Neural cell (in vitro differentiated cells): Measurements from ENCODE around the gene IDH1. TPM values are rescaled to one million over a fixed set of nuclear protein-coding genes. Genes with fewer than 3 reads are reported as not detected.

Experiments used
- H2AFZ ChIP-seq: fragments of 200-600, 300-800 bp; sonication (generic), shearing (Covaris generic); 2 replicates; pipeline ENCODE4 v1.6.0; 2014; ENCODE audit warnings: low read depth, mild to moderate bottlenecking, antibody characterized with exemption, low read length, moderate library complexity
- H3F3A ChIP-seq: fragments of 200-600 bp; shearing (Covaris generic); 2 replicates; pipeline ENCODE4 v1.6.1; 2016; ENCODE audit warnings: mild to moderate bottlenecking, moderate library complexity, mixed read lengths, antibody characterized with exemption, low read length; ENCODE audit not compliant: insufficient read depth, poor library complexity, severe bottlenecking
- H3K27ac ChIP-seq: fragments of 200-600, 300-800 bp; sonication (generic), shearing (Covaris generic); 2 replicates; pipeline ENCODE4 v1.5.1; 2014; ENCODE audit warnings: mild to moderate bottlenecking, low read length, moderate library complexity
- H3K27me3 ChIP-seq: fragments of 300-800, 200-600 bp; sonication (generic), shearing (Covaris generic); 2 replicates; pipeline ENCODE4 v1.6.0; 2014; ENCODE audit warnings: mild to moderate bottlenecking, low read depth, low read length, moderate library complexity; ENCODE audit not compliant: insufficient read depth
- H3K36me3 ChIP-seq: fragments of 300-800, 200-600 bp; sonication (generic), shearing (Covaris generic); 2 replicates; pipeline ENCODE4 v1.5.1; 2014; ENCODE audit warnings: mild to moderate bottlenecking, antibody characterized with exemption, low read length, moderate library complexity; ENCODE audit not compliant: insufficient read depth
- H3K4me2 ChIP-seq: fragments of 300-800, 200-600 bp; sonication (generic), shearing (Covaris generic); 2 replicates; pipeline ENCODE4 v1.6.0; 2014; ENCODE audit warnings: mild to moderate bottlenecking, low read length
- H3K4me3 ChIP-seq: fragments of 300-800, 200-600 bp; sonication (generic), shearing (Covaris generic); 2 replicates; pipeline ENCODE4 v1.5.1; 2014; ENCODE audit warnings: mild to moderate bottlenecking, low read length, moderate library complexity
- H3K79me2 ChIP-seq: fragments of 200-600 bp; shearing (Covaris generic); replicated peaks from 2 replicates; pipeline ENCODE4 v1.6.0; 2014; ENCODE audit warnings: mild to moderate bottlenecking, low read length, moderate library complexity; ENCODE audit not compliant: insufficient read depth
- H3K9ac ChIP-seq: fragments of 300-800, 200-600 bp; sonication (generic), shearing (Covaris generic); 2 replicates; pipeline ENCODE4 v1.6.1; 2016; ENCODE audit warnings: mild to moderate bottlenecking, low read length, mixed read lengths
- H3K9me2 ChIP-seq: fragments of 200-600 bp; shearing (Covaris generic); 2 replicates; pipeline ENCODE4 v1.6.1; 2016; ENCODE audit warnings: mild to moderate bottlenecking, low read length, mixed read lengths; ENCODE audit not compliant: insufficient read depth
- H3K9me3 ChIP-seq: fragments of 200-600, 300-800 bp; sonication (generic), shearing (Covaris generic); 2 replicates; pipeline ENCODE4 v1.6.1; 2016; ENCODE audit warnings: mild to moderate bottlenecking, mixed run types, low read length, moderate library complexity, mixed read lengths
- H4K20me1 ChIP-seq: fragments of 200-600 bp; shearing (Covaris generic); 2 replicates; pipeline ENCODE4 v1.6.1; 2016; ENCODE audit warnings: mild to moderate bottlenecking, mixed run types; ENCODE audit not compliant: insufficient read depth
- EP300 ChIP-seq: fragments of 450-650 bp; conservative IDR thresholded peaks from 2 replicates; pipeline ENCODE4 v1.6.1; 2014; ENCODE audit warnings: antibody characterized with exemption, mild to moderate bottlenecking, moderate library complexity; ENCODE audit not compliant: poor library complexity, severe bottlenecking
- EZH2 ChIP-seq: fragments of 200-600, 300-800 bp; shearing (Covaris generic), sonication (generic); IDR thresholded peaks from 2 replicates; pipeline ENCODE4 v1.6.1; 2014; ENCODE audit warnings: antibody characterized with exemption, low read length, borderline replicate concordance, mild to moderate bottlenecking; ENCODE audit not compliant: insufficient read depth, poor library complexity, severe bottlenecking
- MXI1 ChIP-seq: fragments of 450-650 bp; conservative IDR thresholded peaks from 2 replicates; pipeline ENCODE4 v1.6.1; 2014; ENCODE audit warnings: antibody characterized with exemption, mild to moderate bottlenecking; ENCODE audit not compliant: poor library complexity, severe bottlenecking
- POLR2AphosphoS5 ChIP-seq: IDR thresholded peaks from 2 replicates; pipeline ENCODE4 v1.6.1; 2012
- RAD21 ChIP-seq: fragments of 450-650 bp; conservative IDR thresholded peaks from 2 replicates; pipeline ENCODE4 v1.6.1; 2014; ENCODE audit warnings: antibody characterized with exemption, mild to moderate bottlenecking, moderate library complexity
- SMC3 ChIP-seq: fragments of 450-650 bp; conservative IDR thresholded peaks from 2 replicates; pipeline ENCODE4 v1.6.1; 2014; ENCODE audit warnings: antibody characterized with exemption, mild to moderate bottlenecking, moderate library complexity; ENCODE audit not compliant: poor library complexity
- TAF1 ChIP-seq: IDR thresholded peaks from 2 replicates; pipeline ENCODE4 v1.6.1; 2012; ENCODE audit warnings: low read depth
- polyA plus RNA-seq: library from polyadenylated mRNA; depleted of rRNA; stranded (reverse); fragments of >200 nt; gene quantifications from 2 replicates; pipeline ENCODE4 v1.2.3, GENCODE V29; 2014
- TF ChIP-seq, protein P1 (sequence below): fragments of 450-650 bp; IDR thresholded peaks from 2 replicates; pipeline ENCODE4 v1.5.1; 2014; ENCODE audit warnings: antibody characterized with exemption, mild to moderate bottlenecking, moderate library complexity; ENCODE audit not compliant: poor library complexity, severe bottlenecking
- TF ChIP-seq, protein P2 (sequence below): IDR thresholded peaks from 2 replicates; pipeline ENCODE4 v1.6.1; 2012; ENCODE audit warnings: borderline replicate concordance

Gene IDH1
- polyA plus RNA-seq, 1 donor from 2014 or later = 354 TPM

DNA sequence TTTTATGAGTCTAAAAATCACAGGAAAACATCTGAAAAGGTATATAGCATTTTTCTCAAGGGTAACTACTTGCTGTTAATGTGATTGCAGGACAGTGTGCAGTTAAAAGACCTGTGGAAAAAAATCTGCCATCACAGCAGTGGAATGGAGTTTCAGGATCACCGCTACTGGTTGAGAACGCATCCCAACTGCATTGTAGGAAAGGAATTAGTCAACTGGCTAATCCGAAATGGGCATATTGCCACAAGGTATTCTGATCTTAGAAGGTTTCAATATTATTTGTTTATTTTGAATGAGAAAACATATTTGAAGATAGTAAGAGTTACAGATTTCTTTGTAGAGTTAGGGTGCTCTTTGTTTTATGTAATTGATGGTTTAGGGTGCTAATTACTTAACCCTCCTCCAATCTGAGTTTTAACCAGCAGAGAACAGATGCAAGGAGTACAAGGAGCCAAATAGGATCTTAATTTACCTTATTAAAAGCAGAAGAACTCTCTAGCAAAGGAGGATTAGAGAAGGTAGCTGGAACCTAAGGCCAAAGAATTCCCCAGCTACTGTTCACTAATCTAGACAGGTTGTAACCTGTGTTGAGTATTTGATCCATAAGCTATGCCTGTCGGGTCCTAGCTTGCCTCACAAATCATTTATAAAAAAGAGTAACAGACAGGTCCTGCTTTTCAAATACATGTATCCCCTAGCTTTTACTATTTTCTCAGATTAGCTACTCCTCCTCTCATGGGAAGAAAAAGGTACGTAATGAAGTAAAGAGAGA lies 46.2 kb upstream of the IDH1 start:
- Histone ChIP-seq H3K79me2 (no peaks in the 10 kb centered on the region), H3K9ac (no peak overlapping the region), H3K4me3 (no peak overlapping the region), H3K36me3 (peaks cover 3% of the 10 kb centered on the region), H4K20me1 (no peaks in the 10 kb centered on the region), H3K27ac (no peak overlapping the region), H2AFZ (no peak overlapping the region), H3K9me2 (no peaks in the 10 kb centered on the region), H3K4me2 (no peak overlapping the region), H3F3A (no peaks in the 10 kb centered on the region), H3K9me3 (no peaks in the 10 kb centered on the region), H3K27me3 (no peaks in the 10 kb centered on the region)
- TF ChIP-seq MXI1 = no peak

- no peak overlapping the region for H3K27ac ChIP-seq
- H4K20me1 ChIP-seq = no peaks in the 10 kb centered on the region
- H3K9me3 ChIP-seq = no peaks in the 10 kb centered on the region
- H3F3A ChIP-seq = no peaks in the 10 kb centered on the region
- H3K4me2 ChIP-seq = no peak overlapping the region
- H3K36me3 ChIP-seq = no peaks in the 10 kb centered on the region
- H3K79me2 ChIP-seq = no peaks in the 10 kb centered on the region
- H3K9ac ChIP-seq = no peak overlapping the region
- H2AFZ ChIP-seq = no peak overlapping the region
- H3K9me2 ChIP-seq = no peaks in the 10 kb centered on the region
- no peak overlapping the region for H3K4me3 ChIP-seq
- no peaks in the 10 kb centered on the region for H3K27me3 ChIP-seq
- TF ChIP-seq, protein P1, sequence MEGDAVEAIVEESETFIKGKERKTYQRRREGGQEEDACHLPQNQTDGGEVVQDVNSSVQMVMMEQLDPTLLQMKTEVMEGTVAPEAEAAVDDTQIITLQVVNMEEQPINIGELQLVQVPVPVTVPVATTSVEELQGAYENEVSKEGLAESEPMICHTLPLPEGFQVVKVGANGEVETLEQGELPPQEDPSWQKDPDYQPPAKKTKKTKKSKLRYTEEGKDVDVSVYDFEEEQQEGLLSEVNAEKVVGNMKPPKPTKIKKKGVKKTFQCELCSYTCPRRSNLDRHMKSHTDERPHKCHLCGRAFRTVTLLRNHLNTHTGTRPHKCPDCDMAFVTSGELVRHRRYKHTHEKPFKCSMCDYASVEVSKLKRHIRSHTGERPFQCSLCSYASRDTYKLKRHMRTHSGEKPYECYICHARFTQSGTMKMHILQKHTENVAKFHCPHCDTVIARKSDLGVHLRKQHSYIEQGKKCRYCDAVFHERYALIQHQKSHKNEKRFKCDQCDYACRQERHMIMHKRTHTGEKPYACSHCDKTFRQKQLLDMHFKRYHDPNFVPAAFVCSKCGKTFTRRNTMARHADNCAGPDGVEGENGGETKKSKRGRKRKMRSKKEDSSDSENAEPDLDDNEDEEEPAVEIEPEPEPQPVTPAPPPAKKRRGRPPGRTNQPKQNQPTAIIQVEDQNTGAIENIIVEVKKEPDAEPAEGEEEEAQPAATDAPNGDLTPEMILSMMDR = no peak
- TF ChIP-seq SMC3 (no peak), POLR2AphosphoS5 (no peak), EZH2 (no peak), EP300 (no peak), MXI1 (no peak)
- TF ChIP-seq, protein P2, sequence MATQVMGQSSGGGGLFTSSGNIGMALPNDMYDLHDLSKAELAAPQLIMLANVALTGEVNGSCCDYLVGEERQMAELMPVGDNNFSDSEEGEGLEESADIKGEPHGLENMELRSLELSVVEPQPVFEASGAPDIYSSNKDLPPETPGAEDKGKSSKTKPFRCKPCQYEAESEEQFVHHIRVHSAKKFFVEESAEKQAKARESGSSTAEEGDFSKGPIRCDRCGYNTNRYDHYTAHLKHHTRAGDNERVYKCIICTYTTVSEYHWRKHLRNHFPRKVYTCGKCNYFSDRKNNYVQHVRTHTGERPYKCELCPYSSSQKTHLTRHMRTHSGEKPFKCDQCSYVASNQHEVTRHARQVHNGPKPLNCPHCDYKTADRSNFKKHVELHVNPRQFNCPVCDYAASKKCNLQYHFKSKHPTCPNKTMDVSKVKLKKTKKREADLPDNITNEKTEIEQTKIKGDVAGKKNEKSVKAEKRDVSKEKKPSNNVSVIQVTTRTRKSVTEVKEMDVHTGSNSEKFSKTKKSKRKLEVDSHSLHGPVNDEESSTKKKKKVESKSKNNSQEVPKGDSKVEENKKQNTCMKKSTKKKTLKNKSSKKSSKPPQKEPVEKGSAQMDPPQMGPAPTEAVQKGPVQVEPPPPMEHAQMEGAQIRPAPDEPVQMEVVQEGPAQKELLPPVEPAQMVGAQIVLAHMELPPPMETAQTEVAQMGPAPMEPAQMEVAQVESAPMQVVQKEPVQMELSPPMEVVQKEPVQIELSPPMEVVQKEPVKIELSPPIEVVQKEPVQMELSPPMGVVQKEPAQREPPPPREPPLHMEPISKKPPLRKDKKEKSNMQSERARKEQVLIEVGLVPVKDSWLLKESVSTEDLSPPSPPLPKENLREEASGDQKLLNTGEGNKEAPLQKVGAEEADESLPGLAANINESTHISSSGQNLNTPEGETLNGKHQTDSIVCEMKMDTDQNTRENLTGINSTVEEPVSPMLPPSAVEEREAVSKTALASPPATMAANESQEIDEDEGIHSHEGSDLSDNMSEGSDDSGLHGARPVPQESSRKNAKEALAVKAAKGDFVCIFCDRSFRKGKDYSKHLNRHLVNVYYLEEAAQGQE = no peak
Measured at GRCh38 chr2:208297961-208298360, 43.1 kb upstream of the IDH1 start.

DNA sequence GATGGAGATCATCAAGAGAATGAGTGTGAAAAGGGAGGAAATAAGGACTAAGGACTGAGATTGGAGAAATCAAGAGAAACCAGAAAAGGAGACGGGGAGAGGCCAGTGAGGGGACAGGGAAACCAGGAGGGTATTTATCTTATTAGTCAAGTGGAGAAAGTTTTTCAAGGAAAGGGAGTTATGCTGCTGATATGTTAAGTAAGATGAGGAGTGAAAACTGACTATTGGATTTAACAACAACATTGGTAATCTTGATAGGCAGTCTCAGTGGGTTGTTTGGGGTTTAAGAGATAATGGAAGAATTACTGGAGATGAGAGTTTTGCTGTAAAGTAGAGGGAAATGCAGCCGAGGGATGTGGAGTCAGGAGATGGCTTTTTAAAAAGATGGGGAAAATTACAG lies 41.7 kb upstream of the IDH1 start:
- Histone ChIP-seq H3K9me2 (no peaks in the 10 kb centered on the region), H3K27me3 (no peaks in the 10 kb centered on the region), H3K9me3 (no peaks in the 10 kb centered on the region), H3K4me2 (no peak overlapping the region), H3F3A (no peaks in the 10 kb centered on the region), H3K9ac (no peak overlapping the region), H3K36me3 (no peaks in the 10 kb centered on the region), H3K4me3 (no peak overlapping the region), H3K27ac (no peak overlapping the region), H2AFZ (no peak overlapping the region), H3K79me2 (no peaks in the 10 kb centered on the region), H4K20me1 (no peaks in the 10 kb centered on the region)
- TF ChIP-seq POLR2AphosphoS5 = no peak
- TF ChIP-seq, protein P1 = no peak
- TF ChIP-seq, protein P2 = no peak
- no peak for TF ChIP-seq EZH2
- no peak for TF ChIP-seq MXI1
- no peak for TF ChIP-seq RAD21
- no peak for TF ChIP-seq TAF1
- TF ChIP-seq EP300 = no peak
- TF ChIP-seq SMC3 = no peak
